GM23338 (cell line): ENCODE measurements around the gene SPRED3. TPM values are rescaled to one million over a fixed set of nuclear protein-coding genes. Genes with fewer than 3 reads are reported as not detected.

Experiments
- ATAC-seq: fragments of 200-7000 bp; cut with Tn5 transposase; 3 replicates; pipeline ENCODE4 v1.9.1; 2020
- DNase-seq: peaks from one replicate; pipeline ENCODE4 v3.0.0-alpha.2; 2015; ENCODE audit warnings: low spot score
- H2AFZ ChIP-seq: fragments of 200-600 bp; sonication (generic); 2 replicates; pipeline ENCODE4 v1.8.0; 2016; ENCODE audit warnings: antibody characterized with exemption, mild to moderate bottlenecking, moderate library complexity
- H3F3A ChIP-seq: fragments of 200-600 bp; sonication (generic); replicated peaks from 2 replicates; pipeline ENCODE4 v1.8.0; 2017; ENCODE audit warnings: antibody characterized with exemption, mixed run types, low read depth
- H3K27ac ChIP-seq: fragments of 200-600 bp; sonication (generic); 2 replicates; pipeline ENCODE4 v1.6.1; 2016; ENCODE audit warnings: low read depth
- H3K27me3 ChIP-seq: fragments of 200-600 bp; sonication (generic); 2 replicates; pipeline ENCODE4 v1.8.0; 2016; ENCODE audit warnings: mild to moderate bottlenecking, mixed run types, moderate library complexity; ENCODE audit not compliant: insufficient read depth
- H3K36me3 ChIP-seq: fragments of 200-600 bp; sonication (generic); 2 replicates; pipeline ENCODE4 v1.8.0; 2016; ENCODE audit warnings: mild to moderate bottlenecking; ENCODE audit not compliant: insufficient read depth
- H3K4me1 ChIP-seq: fragments of 200-600 bp; sonication (generic); 2 replicates; pipeline ENCODE4 v1.8.0; 2016; ENCODE audit warnings: mild to moderate bottlenecking, moderate library complexity; ENCODE audit not compliant: insufficient read depth
- H3K4me2 ChIP-seq: fragments of 200-600 bp; sonication (generic); 2 replicates; pipeline ENCODE4 v1.7.1; 2017; ENCODE audit warnings: mixed run types
- H3K4me3 ChIP-seq: fragments of 200-600 bp; sonication (generic); 2 replicates; pipeline ENCODE4 v1.6.1; 2016; ENCODE audit warnings: mixed run types
- H3K79me2 ChIP-seq: fragments of 200-600 bp; sonication (generic); replicated peaks from 2 replicates; pipeline ENCODE4 v1.8.0; 2017; ENCODE audit warnings: mild to moderate bottlenecking; ENCODE audit not compliant: insufficient read depth
- H3K9me2 ChIP-seq: fragments of 200-600 bp; sonication (generic); 2 replicates; pipeline ENCODE4 v1.8.0; 2017; ENCODE audit not compliant: insufficient read depth
- H4K20me1 ChIP-seq: fragments of 200-600 bp; sonication (generic); replicated peaks from 2 replicates; pipeline ENCODE4 v1.8.0; 2017; ENCODE audit warnings: mild to moderate bottlenecking; ENCODE audit not compliant: insufficient read depth
- H3K27ac Mint-ChIP-seq: 2 replicates; pipeline ENCODE4 v1.8.0; 2020; ENCODE audit warnings: inconsistent platforms, mild to moderate bottlenecking, moderate library complexity, mixed read lengths
- H3K27me3 Mint-ChIP-seq: 3 replicates; pipeline ENCODE4 v1.8.0; 2022; ENCODE audit warnings: low read depth, mild to moderate bottlenecking, moderate library complexity, mixed read lengths, inconsistent platforms; ENCODE audit not compliant: insufficient read depth, poor library complexity
- H3K36me3 Mint-ChIP-seq: 3 replicates; pipeline ENCODE4 v1.8.0; 2021; ENCODE audit warnings: low read depth, mild to moderate bottlenecking, inconsistent platforms, moderate library complexity, mixed read lengths
- H3K4me1 Mint-ChIP-seq: 3 replicates; pipeline ENCODE4 v1.8.0; 2020; ENCODE audit warnings: mild to moderate bottlenecking, inconsistent platforms, mixed read lengths
- H3K4me3 Mint-ChIP-seq: 3 replicates; pipeline ENCODE4 v1.8.0; 2021; ENCODE audit warnings: moderate library complexity, mild to moderate bottlenecking, inconsistent platforms, mixed read lengths
- H3K9me3 Mint-ChIP-seq: 3 replicates; pipeline ENCODE4 v1.8.0; 2020; ENCODE audit warnings: moderate library complexity, mild to moderate bottlenecking, inconsistent platforms, mixed read lengths
- CREB1 ChIP-seq: fragments of 250-450 bp; sonication (Bioruptor Pico); IDR thresholded peaks from 2 replicates; pipeline ENCODE4 v1.5.0; 2020; ENCODE audit warnings: low read depth, mild to moderate bottlenecking, moderate library complexity
- CTCF ChIP-seq, 2 experiments: fragments of 200-600 bp in 1 of 2; sonication (generic) in 1 of 2; conservative IDR thresholded peaks; 2 replicates each; pipeline versions ENCODE4 v1.5.1 to v1.6.1; 2016 to 2017; ENCODE audit warnings: antibody characterized with exemption in 2 of 2, low read depth in 2 of 2, mild to moderate bottlenecking in 2 of 2, moderate library complexity in 1 of 2
- ETS1 ChIP-seq: IDR thresholded peaks from 2 replicates; pipeline ENCODE4 v1.6.1; 2016; ENCODE audit warnings: antibody characterized with exemption
- EZH2 ChIP-seq: fragments of 200-600 bp; sonication (generic); IDR thresholded peaks from one replicate; pipeline ENCODE4 v1.8.0; 2017; ENCODE audit warnings: antibody characterized with exemption, mild to moderate bottlenecking, low read depth; ENCODE audit not compliant: unreplicated experiment
- EZH2phosphoT487 ChIP-seq: fragments of 200-600 bp; sonication (generic); IDR thresholded peaks from one replicate; pipeline ENCODE4 v1.8.1; 2018; ENCODE audit warnings: antibody characterized with exemption; ENCODE audit not compliant: unreplicated experiment
- JUNB ChIP-seq: IDR thresholded peaks from one replicate; pipeline ENCODE4 v1.6.1; 2016; ENCODE audit warnings: antibody characterized with exemption; ENCODE audit not compliant: unreplicated experiment
- NANOG ChIP-seq: IDR thresholded peaks from 2 replicates; pipeline ENCODE4 v1.6.1; 2016; ENCODE audit warnings: antibody characterized with exemption, borderline replicate concordance
- POLR2AphosphoS5 ChIP-seq: IDR thresholded peaks from 2 replicates; pipeline ENCODE4 v1.6.1; 2016; ENCODE audit warnings: antibody characterized with exemption, low read depth
- REST ChIP-seq: IDR thresholded peaks from one replicate; pipeline ENCODE4 v1.6.1; 2018; ENCODE audit warnings: antibody characterized with exemption; ENCODE audit not compliant: unreplicated experiment
- STAT1 ChIP-seq: IDR thresholded peaks from one replicate; pipeline ENCODE4 v1.6.1; 2016; ENCODE audit warnings: antibody characterized with exemption; ENCODE audit not compliant: unreplicated experiment
- ZNF114 ChIP-seq: fragments of 250-450 bp; sonication (Bioruptor Pico); IDR thresholded peaks from 2 replicates; pipeline ENCODE4 v1.5.0; 2020; ENCODE audit warnings: mild to moderate bottlenecking, moderate library complexity
- ZNF331 ChIP-seq: fragments of 250-450 bp; sonication (Bioruptor Pico); IDR thresholded peaks from 2 replicates; pipeline ENCODE4 v1.5.0; 2020; ENCODE audit warnings: low read depth, mild to moderate bottlenecking, moderate library complexity
- ZNF462 ChIP-seq: fragments of 250-450 bp; sonication (Bioruptor Pico); IDR thresholded peaks from 2 replicates; pipeline ENCODE4 v1.5.0; 2020; ENCODE audit warnings: mild to moderate bottlenecking, moderate library complexity
- polyA plus RNA-seq: library from polyadenylated mRNA; unstranded; fragments of >200 nt; fragmentation: Nextera tagmentation; extraction: Ambion mirVana; gene quantifications from 2 replicates; pipeline ENCODE4 v1.2.1, GENCODE V29; 2016
- total RNA-seq: library from RNA; depleted of rRNA; stranded (reverse); fragments of >200 nt; shearing (Covaris generic); gene quantifications from 2 replicates; pipeline ENCODE4 v1.2.3, GENCODE V29; 2014

Gene SPRED3
- total and polyA plus RNA-seq, 2 experiments from 2014 or later: 3.9 to 11.6 TPM

GRCh38 chr19:38383184-38383583, 5.3 kb upstream of the SPRED3 start:
- Histone ChIP-seq H4K20me1 (peaks cover 8% of the 10 kb centered on the region), H3K4me1 (peaks cover 3% of the 10 kb centered on the region), H3F3A (peaks cover 15% of the 10 kb centered on the region), H3K4me3 (no peak overlapping the region), H3K4me2 (no peak overlapping the region), H3K27me3 (peaks cover 24% of the 10 kb centered on the region), H2AFZ (no peak overlapping the region), H3K79me2 (no peaks in the 10 kb centered on the region), H3K9me2 (no peaks in the 10 kb centered on the region), H3K27ac (no peak overlapping the region), H3K36me3 (peaks cover 11% of the 10 kb centered on the region)
- no peak for DNase-seq
- Mint-ChIP-seq H3K36me3 (peaks cover 48% of the 10 kb centered on the region), H3K9me3 (no peaks in the 10 kb centered on the region; the same call in 2 of the 3 replicates), H3K4me1 (peaks cover 16% of the 10 kb centered on the region), H3K27ac (no peak overlapping the region), H3K27me3 (peaks cover 32% of the 10 kb centered on the region), H3K4me3 (no peak overlapping the region)
- TF ChIP-seq EZH2 (no peak), ZNF462 (CRISPR knock-in tag) (no peak), ETS1 (no peak), NANOG (no peak), CTCF (conservative IDR thresholded peaks at IDR 0.05; ENCODE audit: low read depth in 2 of 2) (no peak), CREB1 (CRISPR knock-in tag) (no peak), POLR2AphosphoS5 (no peak), EZH2phosphoT487 (no peak), ZNF331 (no peak), ZNF114 (CRISPR knock-in tag) (no peak), STAT1 (no peak), REST (no peak), JUNB (no peak)
- no peak for ATAC-seq
